GM21526 (cell line): ENCODE data around the gene RBM42.

Source experiments
- ATAC-seq: cut with Tn5 transposase; IDR thresholded peaks from one replicate; pipeline ENCODE4 v1.9.1; 2021; ENCODE audit warnings: moderate library complexity; ENCODE audit not compliant: unreplicated experiment, low FRiP score

The RBM42 gene

GRCh38 chr19:35620001-35620400 is 8.8 kb upstream of the RBM42 start:
- no peak for ATAC-seq

- ATAC-seq = no peak
Measured at GRCh38 chr19:35621708-35622107, 7.1 kb upstream of the RBM42 start.

GRCh38 chr19:35622750-35623149 is 6.1 kb upstream of the RBM42 start:
- no peak for ATAC-seq

GRCh38 chr19:35623327-35624010 is 5.4 kb upstream of the RBM42 start:
- no peak for ATAC-seq

- no peak for ATAC-seq
Measured at GRCh38 chr19:35628264-35628564, 622 bp upstream of the RBM42 start.

GRCh38 chr19:35629332-35629633 is 447 bp downstream of the RBM42 start:
- no peak for ATAC-seq

GRCh38 chr19:35633727-35634440 is 5.0 kb downstream of the RBM42 start:
- ATAC-seq = no peak

- no peak for ATAC-seq
Measured at GRCh38 chr19:35636651-35637050, 7.8 kb downstream of the RBM42 start.

- ATAC-seq = no peak
Measured at GRCh38 chr19:35637165-35637564, 8.3 kb downstream of the RBM42 start.

- ATAC-seq = no peak
Measured at GRCh38 chr19:35639321-35639639, 10.4 kb downstream of the RBM42 start.

GRCh38 chr19:35639863-35640262 is 11.0 kb downstream of the RBM42 start:
- no peak for ATAC-seq

- ATAC-seq = no peak
Measured at GRCh38 chr19:35641515-35642151, 12.8 kb downstream of the RBM42 start, which contains the start of gene ETV2. TSS of gene ETV2 (plus strand) at chr19:35641745. CDS start at chr19:35642461, 716 bp downstream.

GRCh38 chr19:35642312-35642711 is 13.5 kb downstream of the RBM42 start:
- no peak for ATAC-seq

- no peak for ATAC-seq
Measured at GRCh38 chr19:35642798-35643254, 14.0 kb downstream of the RBM42 start.

- ATAC-seq = peak; percentile 33
Measured at GRCh38 chr19:35643255-35644205, 14.7 kb downstream of the RBM42 start.

GRCh38 chr19:35644206-35644986 is 15.6 kb downstream of the RBM42 start:
- peak; percentile 65 for ATAC-seq

GRCh38 chr19:35644987-35645679 is 16.3 kb downstream of the RBM42 start:
- no peak for ATAC-seq

GRCh38 chr19:35645680-35646511 is 17.1 kb downstream of the RBM42 start:
- no peak for ATAC-seq
